ENCODE measurements around the gene TLCD3B. TPM values are rescaled to one million over a fixed set of nuclear protein-coding genes. Genes with fewer than 3 reads are reported as not detected.

TLCD3B gene
- total and polyA plus RNA-seq, 2 experiments from 2014 or later = 0.13 TPM; not detected in 1

DNA sequence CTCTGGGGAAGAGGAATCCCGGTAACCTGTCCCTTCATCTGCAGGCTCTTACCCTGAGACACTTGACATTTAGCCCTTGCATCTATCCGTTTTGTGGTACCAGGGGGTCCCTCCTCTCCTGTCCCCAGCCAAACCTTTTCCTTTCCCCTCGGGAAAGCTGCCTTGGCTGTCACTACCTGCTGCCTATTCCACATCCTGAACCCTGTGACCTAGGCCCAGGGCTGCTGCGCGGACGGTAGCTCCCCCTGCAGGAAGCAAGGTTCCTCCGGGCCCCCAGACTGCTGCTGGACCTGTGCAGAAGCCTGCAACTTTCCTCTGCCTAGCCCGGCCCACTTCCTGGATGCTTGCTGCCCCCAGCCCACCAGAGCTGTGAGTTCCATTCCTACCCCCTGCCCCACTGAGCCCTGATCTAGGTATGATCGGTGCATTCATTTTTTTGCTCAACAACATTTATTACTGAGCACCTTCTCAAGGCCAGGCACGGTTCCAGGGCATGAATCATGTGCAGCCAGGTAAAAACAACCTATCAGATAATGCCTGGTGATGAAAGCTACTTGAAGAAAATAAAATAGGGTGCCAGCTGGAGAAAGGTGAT lies 24.0 kb upstream of the TLCD3B start:
- TF ChIP-seq EZH2phosphoT487 (IDR thresholded peaks at IDR 0.05; ENCODE audit: insufficient read depth, low read depth) (no peak), EZH2 (IDR thresholded peaks at IDR 0.05; ENCODE audit: insufficient read depth, poor library complexity, severe bottlenecking) (no peak)
- H3K79me2 ChIP-seq (ENCODE audit: insufficient read depth) = peaks cover 9% of the 10 kb centered on the region; the same call in 1 of the 2 replicates
- DNase-seq = no peak

DNA sequence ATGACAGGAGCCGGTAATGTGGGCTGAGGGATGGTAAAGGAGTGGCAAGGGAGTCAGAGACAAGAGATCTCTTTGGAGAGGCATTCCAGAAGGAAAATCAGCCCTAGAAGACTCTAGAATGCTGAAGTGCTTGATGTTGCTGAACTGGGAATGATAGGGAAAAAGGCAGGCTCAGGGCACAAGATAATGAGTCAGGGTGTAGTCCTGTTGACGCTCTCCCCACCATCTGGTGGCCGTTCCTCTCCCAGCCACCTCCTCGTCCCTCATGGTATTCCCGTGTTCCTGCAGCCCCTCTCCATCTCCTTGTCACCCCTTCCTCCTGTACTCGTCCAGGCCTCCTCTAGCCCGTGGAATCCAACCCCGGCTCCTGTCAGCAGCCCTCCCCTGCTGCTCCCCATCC lies 23.4 kb upstream of the TLCD3B start:
- Histone ChIP-seq H3K27ac (no peak overlapping the region), H3K4me2 (ENCODE audit: unreplicated experiment) (no peak overlapping the region), H3K36me3 (ENCODE audit: low read depth) (no peaks in the 10 kb centered on the region), H2AFZ (no peak overlapping the region), H3K4me3 (no peak overlapping the region), H3K9me2 (ENCODE audit: insufficient read depth) (no peaks in the 10 kb centered on the region), H3K9me3 (ENCODE audit: low read depth) (no peaks in the 10 kb centered on the region), H3F3A (ENCODE audit: insufficient read depth) (peaks cover 13% of the 10 kb centered on the region; the same call in 1 of the 2 replicates), H3K79me2 (ENCODE audit: insufficient read depth) (peaks cover 9% of the 10 kb centered on the region; the same call in 1 of the 2 replicates), H3K9ac (no peak overlapping the region), H3K4me1 (ENCODE audit: insufficient read depth) (peaks cover 15% of the 10 kb centered on the region), H3K27me3 (replicated peaks; ENCODE audit: insufficient read depth) (no peaks in the 10 kb centered on the region), H4K20me1 (ENCODE audit: insufficient read depth) (no peaks in the 10 kb centered on the region)
- DNase-seq = no peak
- TF ChIP-seq EZH2 (IDR thresholded peaks at IDR 0.05; ENCODE audit: insufficient read depth, poor library complexity, severe bottlenecking) (no peak), EZH2phosphoT487 (IDR thresholded peaks at IDR 0.05; ENCODE audit: insufficient read depth, low read depth) (no peak)
- in situ Hi-C loops (cut with MboI) = no loop called here
- 70 to 77% methylated on average over 8 of the region's 8 CpGs for WGBS, 2 experiments (ENCODE audit: low coverage in 1 of 2, low lambda C conversion rate in 2 of 2, missing lambda C conversion rate in 2 of 2)

More for the DNA sequence above, 24.0 kb upstream of the TLCD3B start:
- Histone ChIP-seq H3K27me3 (replicated peaks; ENCODE audit: insufficient read depth) (no peaks in the 10 kb centered on the region), H3K9me3 (ENCODE audit: low read depth) (no peaks in the 10 kb centered on the region), H3F3A (ENCODE audit: insufficient read depth) (peaks cover 13% of the 10 kb centered on the region; the same call in 1 of the 2 replicates), H2AFZ (no peak overlapping the region), H3K36me3 (ENCODE audit: low read depth) (no peaks in the 10 kb centered on the region), H3K4me2 (ENCODE audit: unreplicated experiment) (no peak overlapping the region), H3K4me1 (ENCODE audit: insufficient read depth) (peaks cover 15% of the 10 kb centered on the region), H3K27ac (no peak overlapping the region), H4K20me1 (ENCODE audit: insufficient read depth) (no peaks in the 10 kb centered on the region), H3K9ac (no peak overlapping the region), H3K4me3 (no peak overlapping the region), H3K9me2 (ENCODE audit: insufficient read depth) (no peaks in the 10 kb centered on the region)
- in situ Hi-C loops (cut with MboI) = no loop called here
- 64 to 69% methylated on average over 10 of the region's 10 CpGs for WGBS, 2 experiments (ENCODE audit: low coverage in 1 of 2, low lambda C conversion rate in 2 of 2, missing lambda C conversion rate in 2 of 2)

DNA sequence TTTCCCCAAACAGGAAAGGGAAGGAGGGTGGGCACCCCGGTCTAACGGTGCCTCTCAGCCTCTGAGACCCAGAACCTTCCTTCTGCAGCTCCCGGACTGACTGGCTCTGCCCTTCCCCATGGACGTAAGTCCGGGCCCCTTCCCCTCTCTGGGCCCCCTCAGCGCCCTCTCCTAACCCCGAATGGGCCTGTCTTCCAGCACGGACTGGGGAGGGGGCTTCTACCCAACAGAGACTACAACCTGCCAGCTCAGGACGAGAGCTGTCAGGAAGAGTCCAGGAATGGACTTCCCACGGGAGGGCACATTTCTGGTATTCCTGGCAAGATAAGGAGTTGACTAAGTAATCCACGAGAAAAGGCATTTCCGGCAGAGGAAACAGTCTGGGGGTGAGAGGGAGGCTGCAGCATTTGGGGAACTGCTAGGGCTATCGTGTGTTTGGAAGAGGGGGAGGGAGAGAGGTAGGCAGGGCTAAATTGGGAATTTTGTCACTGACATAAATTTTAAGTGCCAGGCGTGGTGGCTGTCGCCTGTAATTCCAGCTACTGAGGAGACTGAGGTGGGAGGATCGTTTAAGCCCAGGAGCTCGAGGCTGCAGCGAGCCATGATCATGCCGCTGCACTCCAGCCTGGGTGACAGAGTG lies 22.4 kb upstream of the TLCD3B start:
- Histone ChIP-seq H3K4me3 (peak overlapping the region; percentile 85), H3K9me2 (ENCODE audit: insufficient read depth) (no peaks in the 10 kb centered on the region), H3K36me3 (ENCODE audit: low read depth) (no peaks in the 10 kb centered on the region), H3K9me3 (ENCODE audit: low read depth) (no peaks in the 10 kb centered on the region), H3K9ac (peak overlapping the region; percentile 76), H4K20me1 (ENCODE audit: insufficient read depth) (no peaks in the 10 kb centered on the region), H3K79me2 (ENCODE audit: insufficient read depth) (peaks cover 9% of the 10 kb centered on the region; the same call in 1 of the 2 replicates), H3K4me2 (ENCODE audit: unreplicated experiment) (peak overlapping the region; percentile 96), H3K27ac (peak overlapping the region; percentile 51), H3F3A (ENCODE audit: insufficient read depth) (peaks cover 13% of the 10 kb centered on the region; the same call in 1 of the 2 replicates), H3K27me3 (replicated peaks; ENCODE audit: insufficient read depth) (no peaks in the 10 kb centered on the region), H3K4me1 (ENCODE audit: insufficient read depth) (peaks cover 15% of the 10 kb centered on the region), H2AFZ (peak overlapping the region; percentile 85)
- in situ Hi-C loops (cut with MboI) = no loop called here
- peak; percentile 77 for DNase-seq
- TF ChIP-seq EZH2 (IDR thresholded peaks at IDR 0.05; ENCODE audit: insufficient read depth, poor library complexity, severe bottlenecking) (no peak), EZH2phosphoT487 (IDR thresholded peaks at IDR 0.05; ENCODE audit: insufficient read depth, low read depth) (no peak)
- WGBS, 2 experiments (ENCODE audit: low coverage in 1 of 2, low lambda C conversion rate in 2 of 2, missing lambda C conversion rate in 2 of 2) = 0 to 2% methylated on average over 18 to 19 of the region's 19 CpGs

- peaks cover 15% of the 10 kb centered on the region for H3K4me1 ChIP-seq (ENCODE audit: insufficient read depth)
- no peaks in the 10 kb centered on the region for H3K9me3 ChIP-seq (ENCODE audit: low read depth)
- WGBS, 2 experiments (ENCODE audit: low coverage in 1 of 2, low lambda C conversion rate in 2 of 2, missing lambda C conversion rate in 2 of 2) = 2 to 3% methylated on average over 47 to 52 of the region's 58 CpGs
- no peak for TF ChIP-seq EZH2 (IDR thresholded peaks at IDR 0.05; ENCODE audit: insufficient read depth, poor library complexity, severe bottlenecking)
- TF ChIP-seq EZH2phosphoT487 (IDR thresholded peaks at IDR 0.05; ENCODE audit: insufficient read depth, low read depth) = no peak
- no peaks in the 10 kb centered on the region for H4K20me1 ChIP-seq (ENCODE audit: insufficient read depth)
- H3K9ac ChIP-seq = peak overlapping the region; percentile 76
- H3K9me2 ChIP-seq (ENCODE audit: insufficient read depth) = no peaks in the 10 kb centered on the region
- H3K36me3 ChIP-seq (ENCODE audit: low read depth) = no peaks in the 10 kb centered on the region
- H3K27ac ChIP-seq = peak overlapping the region; percentile 80
- no peaks in the 10 kb centered on the region for H3K27me3 ChIP-seq (replicated peaks; ENCODE audit: insufficient read depth)
- peaks cover 13% of the 10 kb centered on the region; the same call in 1 of the 2 replicates for H3F3A ChIP-seq (ENCODE audit: insufficient read depth)
- peak overlapping the region; percentile 96 for H3K4me2 ChIP-seq (ENCODE audit: unreplicated experiment)
- peak overlapping the region; percentile 85 for H2AFZ ChIP-seq
- peaks cover 9% of the 10 kb centered on the region; the same call in 1 of the 2 replicates for H3K79me2 ChIP-seq (ENCODE audit: insufficient read depth)
- H3K4me3 ChIP-seq = peak overlapping the region; percentile 85
- DNase-seq = peak; percentile 98
- in situ Hi-C loops (cut with MboI) = no loop called here
These were observed 21.8 kb upstream of the TLCD3B start for GRCh38 chr16:30052671-30053372.

Data from GM23248 (cell line).